ENCODE results near the gene CUL2.

The CUL2 gene

GRCh38 chr10:35112571-35112970 is 22.4 kb upstream of the CUL2 start:
- TF ChIP-seq CTCF (conservative IDR thresholded peaks at IDR 0.05; ENCODE audit: control insufficient read depth, insufficient read depth, low read depth, low read length) = no peak
- no peak for DNase-seq (ENCODE audit: low read depth)
- H3K4me3 ChIP-seq (ENCODE audit: control insufficient read depth, low read depth, low read length) = no peak overlapping the region

- H3K4me3 ChIP-seq (ENCODE audit: control insufficient read depth, low read depth, low read length) = no peak overlapping the region
- no peak for DNase-seq (ENCODE audit: low read depth)
- TF ChIP-seq CTCF (conservative IDR thresholded peaks at IDR 0.05; ENCODE audit: control insufficient read depth, insufficient read depth, low read depth, low read length) = no peak
Observed at GRCh38 chr10:35103882-35104281, 13.7 kb upstream of the CUL2 start.

- no peak for TF ChIP-seq CTCF (conservative IDR thresholded peaks at IDR 0.05; ENCODE audit: control insufficient read depth, insufficient read depth, low read depth, low read length)
- no peak overlapping the region for H3K4me3 ChIP-seq (ENCODE audit: control insufficient read depth, low read depth, low read length)
- no peak for DNase-seq (ENCODE audit: low read depth)
Observed at GRCh38 chr10:35097510-35097909, 7.4 kb upstream of the CUL2 start.

GRCh38 chr10:35096312-35096711 is 6.2 kb upstream of the CUL2 start:
- no peak for DNase-seq (ENCODE audit: low read depth)
- TF ChIP-seq CTCF (conservative IDR thresholded peaks at IDR 0.05; ENCODE audit: control insufficient read depth, insufficient read depth, low read depth, low read length) = no peak
- H3K4me3 ChIP-seq (ENCODE audit: control insufficient read depth, low read depth, low read length) = no peak overlapping the region

- DNase-seq (ENCODE audit: low read depth) = peak; percentile 30
- H3K4me3 ChIP-seq (ENCODE audit: control insufficient read depth, low read depth, low read length) = no peak overlapping the region
- no peak for TF ChIP-seq CTCF (conservative IDR thresholded peaks at IDR 0.05; ENCODE audit: control insufficient read depth, insufficient read depth, low read depth, low read length)
Observed at GRCh38 chr10:35092851-35093250, 2.7 kb upstream of the CUL2 start.

GRCh38 chr10:35091994-35092790 is 2.1 kb upstream of the CUL2 start:
- H3K4me3 ChIP-seq (ENCODE audit: control insufficient read depth, low read depth, low read length) = no peak overlapping the region
- no peak for DNase-seq (ENCODE audit: low read depth)
- TF ChIP-seq CTCF (conservative IDR thresholded peaks at IDR 0.05; ENCODE audit: control insufficient read depth, insufficient read depth, low read depth, low read length) = no peak

All from fibroblast of mammary gland (primary cell).